Measurements from ENCODE around the gene RTCA.
"Not testable (repeated sequence)": the region's sequence is repeated elsewhere in the genome, so short reads cannot be mapped to it uniquely, and the experiment has no call there.

The RTCA gene

GRCh38 chr1:100252901-100253300, 13.1 kb upstream of the RTCA start (continued):
- no peak for TF ChIP-seq PPARA (CRISPR knock-in tag; IDR thresholded peaks at IDR 0.05; ENCODE audit: borderline replicate concordance)
- TF ChIP-seq ZC3H10 (CRISPR knock-in tag; IDR thresholded peaks at IDR 0.05): no peak
- no peak for TF ChIP-seq OSR1 (CRISPR knock-in tag; IDR thresholded peaks at IDR 0.05)

GRCh38 chr1:100253552-100253951, 12.5 kb upstream of the RTCA start:
- TF ChIP-seq GLIS3 (CRISPR knock-in tag; IDR thresholded peaks at IDR 0.05): no peak
- no peak for TF ChIP-seq ZNF70 (CRISPR knock-in tag; IDR thresholded peaks at IDR 0.05)
- TF ChIP-seq TSHZ2 (CRISPR knock-in tag; IDR thresholded peaks at IDR 0.05): no peak
- TF ChIP-seq BACH2 (CRISPR knock-in tag; IDR thresholded peaks at IDR 0.05; ENCODE audit: borderline replicate concordance): no peak
- ATAC-seq: no peak

GRCh38 chr1:100256273-100256672, 9.7 kb upstream of the RTCA start:
- ATAC-seq: not testable (repeated sequence)

GRCh38 chr1:100258427-100258826, 7.6 kb upstream of the RTCA start:
- ATAC-seq: not testable (repeated sequence)

GRCh38 chr1:100261686-100262085, 4.3 kb upstream of the RTCA start:
- TF ChIP-seq SNAI2 (CRISPR knock-in tag; IDR thresholded peaks at IDR 0.05): no peak
- no peak for TF ChIP-seq ZC3H10 (CRISPR knock-in tag; IDR thresholded peaks at IDR 0.05)
- TF ChIP-seq CSRNP3 (CRISPR knock-in tag; IDR thresholded peaks at IDR 0.05): no peak
- no peak for TF ChIP-seq POU6F1 (CRISPR knock-in tag; IDR thresholded peaks at IDR 0.05; ENCODE audit: borderline replicate concordance, low read depth)
- no peak for TF ChIP-seq ISL1 (CRISPR knock-in tag; IDR thresholded peaks at IDR 0.05)
- TF ChIP-seq BACH2 (CRISPR knock-in tag; IDR thresholded peaks at IDR 0.05; ENCODE audit: borderline replicate concordance): no peak
- TF ChIP-seq PATZ1 (CRISPR knock-in tag; IDR thresholded peaks at IDR 0.05; ENCODE audit: borderline replicate concordance): no peak
- no peak for TF ChIP-seq ESRRG (CRISPR knock-in tag; IDR thresholded peaks at IDR 0.05)
- no peak for TF ChIP-seq PPARA (CRISPR knock-in tag; IDR thresholded peaks at IDR 0.05; ENCODE audit: borderline replicate concordance)
- TF ChIP-seq TCF4 (CRISPR knock-in tag; IDR thresholded peaks at IDR 0.05; ENCODE audit: borderline replicate concordance): no peak
- TF ChIP-seq TOX (CRISPR knock-in tag; IDR thresholded peaks at IDR 0.05; ENCODE audit: borderline replicate concordance): no peak
- no peak for TF ChIP-seq ZNF565 (CRISPR knock-in tag; conservative IDR thresholded peaks at IDR 0.05; ENCODE audit: low read depth)
- no peak for TF ChIP-seq GLIS3 (CRISPR knock-in tag; IDR thresholded peaks at IDR 0.05)
- TF ChIP-seq ZFP3 (CRISPR knock-in tag; IDR thresholded peaks at IDR 0.05): no peak
- TF ChIP-seq ZNF8 (CRISPR knock-in tag; IDR thresholded peaks at IDR 0.05): no peak

GRCh38 chr1:100264081-100264480, 1.9 kb upstream of the RTCA start:
- ATAC-seq: not testable (repeated sequence)

More at GRCh38 chr1:100261686-100262085, 4.3 kb upstream of the RTCA start:
- ATAC-seq: no peak

Data from SK-N-SH treated with all-trans-retinoic acid at 6 μM for 48 hours (cell line).